IMR-90 (cell line): ENCODE measurements around the gene TBC1D4. TPM values are rescaled to one million over a fixed set of nuclear protein-coding genes. Genes with fewer than 3 reads are reported as not detected.

Source experiments
- ATAC-seq: fragments of 200-7000 bp; cut with Tn5 transposase; 2 replicates; pipeline ENCODE4 v1.9.1; 2020; ENCODE audit warnings: low read depth, mild to moderate bottlenecking, moderate library complexity
- BruUV-seq: library from RNA; stranded (reverse); fragments of 400-500 nt; replicated peaks from 2 replicates; lab custom pipeline; 2021; lab: Mats Ljungman, UMichigan
- CTCF ChIA-PET: fragments of 300-600 bp; formaldehyde crosslinking; extraction: SDS; loops from one replicate; lab custom pipeline; 2021; ENCODE audit warnings: antibody characterized with exemption; lab: Yijun Ruan, JAX
- POLR2A ChIA-PET: fragments of 300-600 bp; sonication (Branson Sonifier 250); formaldehyde crosslinking; loops from one replicate; lab custom pipeline; 2022; ENCODE audit warnings: antibody characterized with exemption; ENCODE audit not compliant: unreplicated experiment; lab: Charles Lee
- DNase-seq: peaks from one replicate; pipeline ENCODE4 v3.0.0; 2013
- H2AFZ ChIP-seq: replicated peaks from 2 replicates; pipeline ENCODE3; 2013; ENCODE audit warnings: low read length, mild to moderate bottlenecking; ENCODE audit not compliant: poor library complexity
- H2AK5ac ChIP-seq: 2 replicates; pipeline ENCODE4 v1.6.1; 2013; ENCODE audit warnings: low read depth, low read length, inconsistent platforms
- H2AK9ac ChIP-seq: replicated peaks from 2 replicates; pipeline ENCODE3; 2013; ENCODE audit warnings: mild to moderate bottlenecking, low read depth, low read length, moderate library complexity; ENCODE audit not compliant: poor library complexity
- H2BK120ac ChIP-seq: 2 replicates; pipeline ENCODE4 v1.6.1; 2013; ENCODE audit warnings: low read depth, low read length, inconsistent platforms
- H2BK15ac ChIP-seq: 3 replicates; pipeline ENCODE4 v1.6.1; 2013; ENCODE audit warnings: low read depth, low read length, inconsistent platforms
- H2BK20ac ChIP-seq: 2 replicates; pipeline ENCODE4 v1.6.1; 2013; ENCODE audit warnings: low read depth, mild to moderate bottlenecking, inconsistent platforms, low read length, moderate library complexity
- H2BK5ac ChIP-seq: 2 replicates; pipeline ENCODE4 v1.6.1; 2013; ENCODE audit warnings: mild to moderate bottlenecking, low read depth, low read length, inconsistent platforms; ENCODE audit not compliant: poor library complexity, severe bottlenecking
- H3K14ac ChIP-seq: replicated peaks from 2 replicates; pipeline ENCODE4 v1.6.1; 2013; ENCODE audit warnings: low read depth, low read length, inconsistent platforms
- H3K18ac ChIP-seq: 2 replicates; pipeline ENCODE4 v1.6.1; 2013; ENCODE audit warnings: low read depth, low read length, control low read depth
- H3K23ac ChIP-seq: 2 replicates; pipeline ENCODE4 v1.6.1; 2013; ENCODE audit warnings: low read depth, low read length, inconsistent platforms
- H3K27ac ChIP-seq: 2 replicates; pipeline ENCODE4 v1.5.1; 2013; ENCODE audit warnings: mild to moderate bottlenecking, control low read depth, low read length; ENCODE audit not compliant: insufficient read depth
- H3K27me3 ChIP-seq: 2 replicates; pipeline ENCODE4 v1.6.1; 2013; ENCODE audit warnings: low read length; ENCODE audit not compliant: control insufficient read depth, insufficient read depth
- H3K36me3 ChIP-seq: 2 replicates; pipeline ENCODE4 v1.6.1; 2013; ENCODE audit warnings: low read length, mixed read lengths; ENCODE audit not compliant: control insufficient read depth, insufficient read depth
- H3K4ac ChIP-seq: 2 replicates; pipeline ENCODE4 v1.6.1; 2013; ENCODE audit warnings: low read depth, low read length, inconsistent platforms
- H3K4me1 ChIP-seq: 2 replicates; pipeline ENCODE4 v1.6.1; 2013; ENCODE audit warnings: low read length, mixed read lengths; ENCODE audit not compliant: control insufficient read depth, insufficient read depth
- H3K4me2 ChIP-seq: 2 replicates; pipeline ENCODE4 v1.6.1; 2013; ENCODE audit warnings: low read depth, mild to moderate bottlenecking, control low read depth, low read length, moderate library complexity
- H3K4me3 ChIP-seq: 2 replicates; pipeline ENCODE4 v1.5.1; 2013; ENCODE audit warnings: low read depth, mild to moderate bottlenecking, control low read depth, low read length, moderate library complexity; ENCODE audit not compliant: insufficient read depth
- H3K56ac ChIP-seq: 2 replicates; pipeline ENCODE4 v1.6.1; 2013; ENCODE audit warnings: low read length, inconsistent platforms; ENCODE audit not compliant: insufficient read depth; ENCODE audit errors: extremely low read depth
- H3K79me1 ChIP-seq, 2 experiments: 2 replicates each; pipeline ENCODE4 v1.6.1; 2013; ENCODE audit warnings: low read length in 2 of 2, inconsistent platforms in 1 of 2, low read depth in 1 of 2
- H3K9ac ChIP-seq: 2 replicates; pipeline ENCODE4 v1.6.1; 2013; ENCODE audit warnings: low read depth, low read length, control low read depth
- H3K9me1 ChIP-seq: 2 replicates; pipeline ENCODE4 v1.6.1; 2013; ENCODE audit warnings: low read length, inconsistent platforms; ENCODE audit not compliant: insufficient read depth
- H3K9me3 ChIP-seq: 2 replicates; pipeline ENCODE4 v1.6.1; 2013; ENCODE audit warnings: low read length; ENCODE audit not compliant: control insufficient read depth, insufficient read depth
- H4K20me1 ChIP-seq: 2 replicates; pipeline ENCODE4 v1.6.1; 2013; ENCODE audit warnings: low read length, inconsistent platforms; ENCODE audit not compliant: insufficient read depth
- H4K5ac ChIP-seq: 2 replicates; pipeline ENCODE4 v1.6.1; 2013; ENCODE audit warnings: mild to moderate bottlenecking, low read depth, low read length, control low read depth
- H4K8ac ChIP-seq, 2 experiments: 2 replicates each; pipeline ENCODE4 v1.6.1; 2013; ENCODE audit warnings: low read depth in 2 of 2, low read length in 2 of 2, control low read depth in 1 of 2, inconsistent platforms in 1 of 2
- H4K91ac ChIP-seq: 2 replicates; pipeline ENCODE4 v1.6.1; 2013; ENCODE audit warnings: low read depth, low read length, inconsistent platforms; ENCODE audit not compliant: insufficient read depth
- BHLHE40 ChIP-seq: fragments of 150-350 bp; IDR thresholded peaks from 2 replicates; pipeline ENCODE4 v1.6.1; 2016; ENCODE audit warnings: mild to moderate bottlenecking, low read depth, low read length
- CEBPB ChIP-seq: IDR thresholded peaks from 2 replicates; pipeline ENCODE4 v1.6.1; 2012; ENCODE audit warnings: low read depth, low read length, improper control_type of control experiment
- CHD1 ChIP-seq: IDR thresholded peaks from 2 replicates; pipeline ENCODE4 v1.6.1; 2012; ENCODE audit warnings: low read depth, low read length, improper control_type of control experiment
- CTCF ChIP-seq: conservative IDR thresholded peaks from 2 replicates; pipeline ENCODE4 v1.5.1; 2012; ENCODE audit warnings: mild to moderate bottlenecking, low read depth, low read length, improper control_type of control experiment
- ELK1 ChIP-seq: fragments of 150-350 bp; IDR thresholded peaks from 2 replicates; pipeline ENCODE4 v1.6.1; 2016; ENCODE audit warnings: low read depth, mild to moderate bottlenecking, low read length, moderate library complexity, borderline replicate concordance
- FOS ChIP-seq: fragments of 150-350 bp; IDR thresholded peaks from 2 replicates; pipeline ENCODE4 v1.6.1; 2016; ENCODE audit warnings: low read depth, low read length
- MAFK ChIP-seq: IDR thresholded peaks from 2 replicates; pipeline ENCODE4 v1.6.1; 2012; ENCODE audit warnings: low read depth, low read length, improper control_type of control experiment
- MAZ ChIP-seq: IDR thresholded peaks from 2 replicates; pipeline ENCODE4 v1.6.1; 2012; ENCODE audit warnings: low read depth, mild to moderate bottlenecking, low read length, improper control_type of control experiment, moderate library complexity, borderline replicate concordance
- MXI1 ChIP-seq: IDR thresholded peaks from 2 replicates; pipeline ENCODE4 v1.6.1; 2012; ENCODE audit warnings: low read depth, mild to moderate bottlenecking, low read length, moderate library complexity, borderline replicate concordance
- NFE2L2 ChIP-seq: fragments of 150-350 bp; IDR thresholded peaks from 2 replicates; pipeline ENCODE4 v1.6.1; 2016; ENCODE audit warnings: low read depth, mild to moderate bottlenecking, low read length
- POLR2A ChIP-seq: IDR thresholded peaks from 2 replicates; pipeline ENCODE4 v1.6.1; 2012; ENCODE audit warnings: mild to moderate bottlenecking, low read depth, low read length
- RAD21 ChIP-seq: IDR thresholded peaks from 2 replicates; pipeline ENCODE4 v1.6.1; 2012; ENCODE audit warnings: low read length, improper control_type of control experiment
- RCOR1 ChIP-seq: IDR thresholded peaks from 2 replicates; pipeline ENCODE4 v1.6.1; 2012; ENCODE audit warnings: mild to moderate bottlenecking, low read length, improper control_type of control experiment; ENCODE audit not compliant: insufficient replicate concordance
- RFX5 ChIP-seq: IDR thresholded peaks from 2 replicates; pipeline ENCODE4 v1.8.0; 2012; ENCODE audit warnings: low read depth, mild to moderate bottlenecking, low read length, moderate library complexity
- SMC3 ChIP-seq: fragments of 150-350 bp; IDR thresholded peaks from 2 replicates; pipeline ENCODE4 v1.6.1; 2016; ENCODE audit warnings: low read depth, mild to moderate bottlenecking, antibody characterized with exemption, low read length, moderate library complexity
- USF2 ChIP-seq: fragments of 150-350 bp; IDR thresholded peaks from 2 replicates; pipeline ENCODE4 v1.6.1; 2017; ENCODE audit warnings: mild to moderate bottlenecking, antibody characterized with exemption, low read length, low read depth
- WGBS, 2 experiments: methylation state at CpG; one replicate each; pipeline versions ENCODE4 v1.1.5 to v1.1.7; 2013; ENCODE audit warnings: missing lambda C conversion rate in 2 of 2; ENCODE audit not compliant: insufficient read length in 1 of 2; ENCODE audit errors: extremely low coverage in 2 of 2; 5-methylcytosine and 5-hydroxymethylcytosine counted together
- dilution Hi-C: fragments of 300-500 bp; cut with HindIII; formaldehyde crosslinking; loops from one replicate; pipeline ENCODE4 v1.14.3; 2018; ENCODE audit warnings: low sequenced_read_pairs; ENCODE audit not compliant: unreplicated experiment
- in situ Hi-C: fragments of 300-500 bp; cut with MboI; formaldehyde crosslinking; loops from 3 replicates; pipeline ENCODE4 v1.14.3; 2019; ENCODE audit warnings: low sequenced_read_pairs, inconsistent platforms, mixed read lengths
- intact Hi-C: fragments of 100-400 bp; cut with micrococcal nuclease; formaldehyde crosslinking; loops from 2 replicates; pipeline ENCODE4 v1.10.0; 2022
- polyA plus RNA-seq, 3 experiments: library from polyadenylated mRNA; depleted of rRNA; stranded (reverse); fragments of >200 nt; gene quantifications; 2 replicates each; pipeline ENCODE4 v1.2.3, GENCODE V29; 2012; ENCODE audit warnings: low replicate concordance in 1 of 3
- total RNA-seq: library from RNA; depleted of rRNA; stranded (reverse); fragments of >200 nt; gene quantifications from 2 replicates; pipeline ENCODE4 v1.2.3, GENCODE V29; 2012

TBC1D4 gene
- total and polyA plus RNA-seq, 2 of the 4 experiments (the other 2 are of a cell fraction) = 7.5 to 22.8 TPM

- DNase-seq (no peak), ATAC-seq (no peak)
- H2BK20ac ChIP-seq = no peak overlapping the region
- H3K9me3 ChIP-seq = no peaks in the 10 kb centered on the region
- H3K27me3 ChIP-seq = no peaks in the 10 kb centered on the region
- H3K9me1 ChIP-seq = no peaks in the 10 kb centered on the region
- in situ Hi-C loops (no loop called here), dilution Hi-C loops (no loop called here), intact Hi-C loops (loop anchor here (10.0 kb wide), 1 partner anchor 72 kb away; no protein-coding TSS in a partner anchor)
- no peak overlapping the region for H3K27ac ChIP-seq
- POLR2A ChIA-PET = no interaction called here
- H3K4ac ChIP-seq = no peak overlapping the region
- no peaks in the 10 kb centered on the region; the same call in 1 of the 2 replicates for H4K20me1 ChIP-seq
- no peak overlapping the region; the same call in 1 of the 2 replicates for H4K5ac ChIP-seq
- 80 to 100% methylated on average over 1 to 2 of the region's 3 CpGs for WGBS, 2 experiments
- no peak overlapping the region for H3K18ac ChIP-seq
- CTCF ChIA-PET = no interaction called here
- no peak overlapping the region for H4K8ac ChIP-seq
- no peak overlapping the region for H3K23ac ChIP-seq
- peaks cover 2% of the 10 kb centered on the region; the same call in 1 of the 2 replicates for H3K4me1 ChIP-seq
- no peak overlapping the region for H2BK5ac ChIP-seq
- 0 out of 4 replicates have a peak, but pooled peaks cover 0 to 4% of the 10 kb centered on the region in 2 experiments for H3K79me1 ChIP-seq
- H4K91ac ChIP-seq = no peak overlapping the region
- H2AK9ac ChIP-seq = no peak overlapping the region
- no peak overlapping the region for H2BK15ac ChIP-seq
- H3K14ac ChIP-seq = no peak overlapping the region
- BruUV-seq = no TSS peak
- no peak overlapping the region for H3K4me2 ChIP-seq
- H3K36me3 ChIP-seq = no peaks in the 10 kb centered on the region
- no peak overlapping the region for H2AFZ ChIP-seq
- H2BK120ac ChIP-seq = no peak overlapping the region
- no peak for TF ChIP-seq RFX5
- TF ChIP-seq MAFK = no peak
- TF ChIP-seq POLR2A = no peak
- TF ChIP-seq SMC3 = no peak
- TF ChIP-seq CHD1 = no peak
- TF ChIP-seq USF2 = no peak
- no peak for TF ChIP-seq NFE2L2
- TF ChIP-seq MAZ = no peak
- TF ChIP-seq ELK1 = no peak
- no peak for TF ChIP-seq FOS
- no peak for TF ChIP-seq CEBPB
- TF ChIP-seq CTCF = no peak
- TF ChIP-seq BHLHE40 = no peak
- no peak for TF ChIP-seq RAD21
- TF ChIP-seq MXI1 = no peak
- no peak for TF ChIP-seq RCOR1
- no peak overlapping the region for H3K4me3 ChIP-seq
- no peak overlapping the region for H3K56ac ChIP-seq
- no peak overlapping the region for H2AK5ac ChIP-seq
- no peak overlapping the region for H3K9ac ChIP-seq
Observed at GRCh38 chr13:75446874-75447273, 35.1 kb downstream of the TBC1D4 start.
